Measurements from ENCODE around the gene MRTFA.

DNA sequence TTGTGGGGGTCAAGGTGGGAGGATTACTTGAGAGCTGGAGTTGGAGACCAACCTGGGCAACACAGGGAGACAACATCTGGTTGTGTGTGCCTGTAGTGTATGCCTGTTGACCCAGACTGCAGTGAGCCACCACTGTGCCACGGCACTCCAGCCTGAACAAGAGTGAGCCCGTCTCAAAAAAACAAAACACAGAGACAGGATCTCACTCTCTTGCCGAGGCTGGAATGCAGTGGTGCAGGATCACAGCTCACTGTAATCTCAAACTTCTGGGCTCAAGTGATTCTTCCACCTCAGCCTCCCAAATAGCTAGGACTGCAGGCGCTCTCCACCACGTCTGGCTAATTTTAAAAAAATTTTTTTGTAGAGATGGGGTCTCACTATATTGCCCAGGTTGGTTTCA is 153.6 kb downstream of the MRTFA start:
- TF ChIP-seq PURB (CRISPR knock-in tag; IDR thresholded peaks at IDR 0.05; ENCODE audit: low read depth) (no peak), RFX5 (IDR thresholded peaks at IDR 0.05; ENCODE audit: low read depth, low read length) (no peak), ZNF785 (CRISPR knock-in tag; IDR thresholded peaks at IDR 0.05) (no peak), FOXO4 (CRISPR knock-in tag; IDR thresholded peaks at IDR 0.05) (no peak), ZNF449 (CRISPR knock-in tag; IDR thresholded peaks at IDR 0.05) (no peak)
- TF ChIP-seq, protein P1, sequence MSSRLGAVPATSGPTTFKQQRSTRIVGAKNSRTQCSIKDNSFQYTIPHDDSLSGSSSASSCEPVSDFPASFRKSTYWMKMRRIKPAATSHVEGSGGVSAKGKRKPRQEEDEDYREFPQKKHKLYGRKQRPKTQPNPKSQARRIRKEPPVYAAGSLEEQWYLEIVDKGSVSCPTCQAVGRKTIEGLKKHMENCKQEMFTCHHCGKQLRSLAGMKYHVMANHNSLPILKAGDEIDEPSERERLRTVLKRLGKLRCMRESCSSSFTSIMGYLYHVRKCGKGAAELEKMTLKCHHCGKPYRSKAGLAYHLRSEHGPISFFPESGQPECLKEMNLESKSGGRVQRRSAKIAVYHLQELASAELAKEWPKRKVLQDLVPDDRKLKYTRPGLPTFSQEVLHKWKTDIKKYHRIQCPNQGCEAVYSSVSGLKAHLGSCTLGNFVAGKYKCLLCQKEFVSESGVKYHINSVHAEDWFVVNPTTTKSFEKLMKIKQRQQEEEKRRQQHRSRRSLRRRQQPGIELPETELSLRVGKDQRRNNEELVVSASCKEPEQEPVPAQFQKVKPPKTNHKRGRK (tag; IDR thresholded peaks at IDR 0.05): no peak
- TF ChIP-seq, protein P2, sequence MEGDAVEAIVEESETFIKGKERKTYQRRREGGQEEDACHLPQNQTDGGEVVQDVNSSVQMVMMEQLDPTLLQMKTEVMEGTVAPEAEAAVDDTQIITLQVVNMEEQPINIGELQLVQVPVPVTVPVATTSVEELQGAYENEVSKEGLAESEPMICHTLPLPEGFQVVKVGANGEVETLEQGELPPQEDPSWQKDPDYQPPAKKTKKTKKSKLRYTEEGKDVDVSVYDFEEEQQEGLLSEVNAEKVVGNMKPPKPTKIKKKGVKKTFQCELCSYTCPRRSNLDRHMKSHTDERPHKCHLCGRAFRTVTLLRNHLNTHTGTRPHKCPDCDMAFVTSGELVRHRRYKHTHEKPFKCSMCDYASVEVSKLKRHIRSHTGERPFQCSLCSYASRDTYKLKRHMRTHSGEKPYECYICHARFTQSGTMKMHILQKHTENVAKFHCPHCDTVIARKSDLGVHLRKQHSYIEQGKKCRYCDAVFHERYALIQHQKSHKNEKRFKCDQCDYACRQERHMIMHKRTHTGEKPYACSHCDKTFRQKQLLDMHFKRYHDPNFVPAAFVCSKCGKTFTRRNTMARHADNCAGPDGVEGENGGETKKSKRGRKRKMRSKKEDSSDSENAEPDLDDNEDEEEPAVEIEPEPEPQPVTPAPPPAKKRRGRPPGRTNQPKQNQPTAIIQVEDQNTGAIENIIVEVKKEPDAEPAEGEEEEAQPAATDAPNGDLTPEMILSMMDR (IDR thresholded peaks at IDR 0.05 in 2 of 3, conservative IDR thresholded peaks at IDR 0.05 in 1 of 3; ENCODE audit: insufficient read depth in 2 of 3, low read depth in 1 of 3, low read length in 3 of 3): no peak
- TF ChIP-seq, protein P3, sequence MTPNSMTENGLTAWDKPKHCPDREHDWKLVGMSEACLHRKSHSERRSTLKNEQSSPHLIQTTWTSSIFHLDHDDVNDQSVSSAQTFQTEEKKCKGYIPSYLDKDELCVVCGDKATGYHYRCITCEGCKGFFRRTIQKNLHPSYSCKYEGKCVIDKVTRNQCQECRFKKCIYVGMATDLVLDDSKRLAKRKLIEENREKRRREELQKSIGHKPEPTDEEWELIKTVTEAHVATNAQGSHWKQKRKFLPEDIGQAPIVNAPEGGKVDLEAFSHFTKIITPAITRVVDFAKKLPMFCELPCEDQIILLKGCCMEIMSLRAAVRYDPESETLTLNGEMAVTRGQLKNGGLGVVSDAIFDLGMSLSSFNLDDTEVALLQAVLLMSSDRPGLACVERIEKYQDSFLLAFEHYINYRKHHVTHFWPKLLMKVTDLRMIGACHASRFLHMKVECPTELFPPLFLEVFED (CRISPR knock-in tag; conservative IDR thresholded peaks at IDR 0.05): no peak
